Prostate gland (tissue), 1 donor: ENCODE results near the gene GALNTL6.

ENCODE experiments used
- POLR2A ChIP-seq: fragments of 450-650 bp; IDR thresholded peaks from one replicate; pipeline ENCODE4 v1.6.1; 2016; ENCODE audit warnings: antibody characterized with exemption, mild to moderate bottlenecking
- POLR2AphosphoS5 ChIP-seq: sonication (generic); formaldehyde crosslinking; IDR thresholded peaks from one replicate; pipeline ENCODE4 v1.6.1; 2017; ENCODE audit warnings: antibody characterized with exemption

DNA sequence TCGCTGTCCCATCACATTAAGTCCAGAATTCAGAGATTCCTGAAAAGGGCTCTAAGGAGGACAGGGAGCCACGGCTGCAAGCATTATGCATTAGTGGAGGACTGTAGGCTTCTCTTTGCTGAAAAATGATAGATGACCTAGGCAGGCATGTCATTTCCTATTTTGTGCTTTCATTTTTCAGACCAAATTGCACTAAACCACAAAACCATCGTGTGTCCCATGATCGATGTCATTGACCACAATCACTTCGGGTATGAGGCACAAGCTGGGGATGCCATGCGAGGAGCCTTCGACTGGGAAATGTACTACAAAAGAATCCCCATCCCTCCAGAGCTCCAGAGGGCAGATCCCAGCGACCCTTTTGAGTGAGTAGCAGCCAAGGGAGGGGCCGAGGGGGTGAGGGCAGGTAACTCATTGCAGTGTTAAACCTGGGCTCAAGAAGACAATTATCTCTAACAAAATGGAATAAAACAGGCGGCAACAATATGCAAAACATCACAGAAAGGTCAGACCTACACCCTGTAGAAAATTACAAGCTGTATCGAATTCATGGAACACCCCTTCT lies 1000.2 kb downstream of the GALNTL6 start:
- no peak for TF ChIP-seq POLR2A
- TF ChIP-seq POLR2AphosphoS5: no peak
